Measurements from ENCODE around the gene TRIM7. TPM values are rescaled to one million over a fixed set of nuclear protein-coding genes. Genes with fewer than 3 reads are reported as not detected.

Gene TRIM7
- total and polyA plus RNA-seq, 8 donors, result 0.45 to 20.4 (median 3.4) TPM; not detected in 1

- peaks cover 47 to 77% (median 70%) of the 10 kb centered on the region in 4 donors for H3K36me3 ChIP-seq
- intact Hi-C loops (cut with DNase I; ENCODE audit: low total_unique reads), result no loop called here
- TF ChIP-seq EP300 (IDR thresholded peaks at IDR 0.05) (no peak), POLR2A (IDR thresholded peaks at IDR 0.05) (no peak), POLR2AphosphoS5 (IDR thresholded peaks at IDR 0.05) (no peak)
- TF ChIP-seq, protein P1, sequence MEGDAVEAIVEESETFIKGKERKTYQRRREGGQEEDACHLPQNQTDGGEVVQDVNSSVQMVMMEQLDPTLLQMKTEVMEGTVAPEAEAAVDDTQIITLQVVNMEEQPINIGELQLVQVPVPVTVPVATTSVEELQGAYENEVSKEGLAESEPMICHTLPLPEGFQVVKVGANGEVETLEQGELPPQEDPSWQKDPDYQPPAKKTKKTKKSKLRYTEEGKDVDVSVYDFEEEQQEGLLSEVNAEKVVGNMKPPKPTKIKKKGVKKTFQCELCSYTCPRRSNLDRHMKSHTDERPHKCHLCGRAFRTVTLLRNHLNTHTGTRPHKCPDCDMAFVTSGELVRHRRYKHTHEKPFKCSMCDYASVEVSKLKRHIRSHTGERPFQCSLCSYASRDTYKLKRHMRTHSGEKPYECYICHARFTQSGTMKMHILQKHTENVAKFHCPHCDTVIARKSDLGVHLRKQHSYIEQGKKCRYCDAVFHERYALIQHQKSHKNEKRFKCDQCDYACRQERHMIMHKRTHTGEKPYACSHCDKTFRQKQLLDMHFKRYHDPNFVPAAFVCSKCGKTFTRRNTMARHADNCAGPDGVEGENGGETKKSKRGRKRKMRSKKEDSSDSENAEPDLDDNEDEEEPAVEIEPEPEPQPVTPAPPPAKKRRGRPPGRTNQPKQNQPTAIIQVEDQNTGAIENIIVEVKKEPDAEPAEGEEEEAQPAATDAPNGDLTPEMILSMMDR (IDR thresholded peaks at IDR 0.05), result no peak
- no peak overlapping the region for H3K4me3 ChIP-seq
- no peak for DNase-seq
- 85 to 96% (median 94%) methylated on average over 13 of the region's 13 CpGs for WGBS, 5 donors
- H3K4me1 ChIP-seq, result peaks cover 0 to 16% (median 8%) of the 10 kb centered on the region in 4 donors
- H3K27ac ChIP-seq, result no peak overlapping the region
- no peaks in the 10 kb centered on the region for H3K27me3 ChIP-seq
- H3K9me3 ChIP-seq, result no peaks in the 10 kb centered on the region
Measured at GRCh38 chr5:181229996-181230395, 25.0 kb upstream of the TRIM7 start.

DNA sequence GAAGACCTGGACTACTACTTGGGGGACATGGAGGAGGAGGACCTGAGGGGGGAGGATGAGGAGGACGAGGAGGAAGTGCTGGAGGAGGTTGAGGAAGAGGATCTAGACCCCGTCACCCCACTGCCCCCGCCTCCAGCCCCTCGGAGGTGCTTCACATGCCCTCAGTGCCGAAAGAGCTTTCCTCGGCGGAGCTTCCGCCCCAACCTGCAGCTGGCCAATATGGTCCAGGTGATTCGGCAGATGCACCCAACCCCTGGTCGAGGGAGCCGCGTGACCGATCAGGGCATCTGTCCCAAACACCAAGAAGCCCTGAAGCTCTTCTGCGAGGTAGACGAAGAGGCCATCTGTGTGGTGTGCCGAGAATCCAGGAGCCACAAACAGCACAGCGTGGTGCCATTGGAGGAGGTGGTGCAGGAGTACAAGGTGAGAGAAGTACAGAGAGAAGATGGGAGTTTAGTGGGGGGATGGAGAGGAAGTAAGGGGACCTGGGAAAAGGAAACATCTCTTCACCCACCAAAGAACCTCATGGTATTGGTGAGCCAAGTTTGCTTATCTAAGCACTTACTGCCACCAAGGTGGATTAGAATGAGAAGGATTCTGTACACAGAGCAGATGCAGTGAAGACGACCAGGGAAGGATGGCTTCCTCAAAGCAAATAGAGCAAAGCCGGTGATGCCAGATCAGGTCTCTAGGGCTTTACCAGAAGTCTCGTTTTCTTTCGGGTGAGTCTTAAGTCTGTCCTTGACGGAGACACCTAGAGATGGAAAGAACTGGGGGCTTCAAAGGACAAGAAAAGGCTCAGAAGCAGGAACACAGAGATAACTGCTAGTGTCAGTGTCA lies 19.6 kb upstream of the TRIM7 start:
- peaks cover 10 to 45% (median 31%) of the 10 kb centered on the region in 4 donors for H3K4me1 ChIP-seq
- H3K27ac ChIP-seq, result peak overlapping the region; percentile 88 to 98 (median 96)
- intact Hi-C loops (cut with DNase I; ENCODE audit: low total_unique reads), result no loop called here
- H3K4me3 ChIP-seq, result peak overlapping the region; percentile 68 to 94 (median 92)
- DNase-seq, result no peak
- H3K27me3 ChIP-seq, result no peaks in the 10 kb centered on the region
- no peaks in the 10 kb centered on the region for H3K9me3 ChIP-seq
- peaks cover 10 to 25% (median 18%) of the 10 kb centered on the region in 4 donors for H3K36me3 ChIP-seq
- TF ChIP-seq POLR2A (IDR thresholded peaks at IDR 0.05) (no peak), POLR2AphosphoS5 (IDR thresholded peaks at IDR 0.05) (no peak), EP300 (IDR thresholded peaks at IDR 0.05) (no peak)
- TF ChIP-seq, protein P1 (IDR thresholded peaks at IDR 0.05), result no peak
- WGBS, 5 donors, result 64 to 76% (median 68%) methylated on average over 22 of the region's 22 CpGs

- Histone ChIP-seq H3K4me1 (peaks cover 10 to 45% (median 32%) of the 10 kb centered on the region in 4 donors), H3K9me3 (no peaks in the 10 kb centered on the region), H3K27me3 (no peaks in the 10 kb centered on the region), H3K36me3 (peaks cover 10 to 18% (median 13%) of the 10 kb centered on the region in 4 donors), H3K4me3 (peak overlapping the region; percentile 68 to 94 (median 92)), H3K27ac (peak overlapping the region; percentile 88 to 98 (median 96))
- TF ChIP-seq, protein P1 (IDR thresholded peaks at IDR 0.05), result no peak
- no peak for TF ChIP-seq EP300 (IDR thresholded peaks at IDR 0.05)
- TF ChIP-seq POLR2A (IDR thresholded peaks at IDR 0.05), result no peak
- TF ChIP-seq POLR2AphosphoS5 (IDR thresholded peaks at IDR 0.05), result no peak
- WGBS, 5 donors, result 1 to 2% (median 2%) methylated on average over 17 to 31 of the region's 31 CpGs
- intact Hi-C loops (cut with DNase I; ENCODE audit: low total_unique reads), result no loop called here
- DNase-seq, result peak; percentile 34 to 91
Measured at GRCh38 chr5:181223729-181224389, 18.9 kb upstream of the TRIM7 start.

- TF ChIP-seq EP300 (IDR thresholded peaks at IDR 0.05) (no peak), POLR2AphosphoS5 (IDR thresholded peaks at IDR 0.05) (peak; percentile 70 to 96 (median 96)), POLR2A (IDR thresholded peaks at IDR 0.05) (peak in 2 of 4 donors; percentile 52 to 82)
- Histone ChIP-seq H3K27ac (peak within 1 kb of the TSS; percentile 88 to 98 (median 96)), H3K36me3 (peaks cover 10 to 18% (median 13%) of the 10 kb centered on the region in 4 donors), H3K27me3 (no peaks in the 10 kb centered on the region), H3K4me1 (peaks cover 10 to 51% (median 38%) of the 10 kb centered on the region in 4 donors), H3K9me3 (no peaks in the 10 kb centered on the region), H3K4me3 (peak within 1 kb of the TSS; percentile 68 to 94 (median 92))
- WGBS, 5 donors, result 0 to 1% (median 0%) methylated on average over 31 to 59 of the region's 59 CpGs
- intact Hi-C loops (cut with DNase I; ENCODE audit: low total_unique reads), result no loop called here
- peak; percentile 97 to 99 for DNase-seq
Measured at GRCh38 chr5:181223058-181223728, 18.2 kb upstream of the TRIM7 start, which contains the start of gene TRIM41. Gene TRIM41 (plus strand): TSS chr5:181223281. CDS start chr5:181224000, 719 bp downstream.

Measured in stomach (tissue), 9 donors.